ENCODE measurements around the gene ZDHHC6.
"Not testable (repeated sequence)": the region's sequence is repeated elsewhere in the genome, so short reads cannot be mapped to it uniquely, and the experiment has no call there.

The ZDHHC6 gene

GRCh38 chr10:112390125-112390703 lies 56.5 kb downstream of the ZDHHC6 start:
- no peak for DNase-seq (ENCODE audit: low read depth)

DNA sequence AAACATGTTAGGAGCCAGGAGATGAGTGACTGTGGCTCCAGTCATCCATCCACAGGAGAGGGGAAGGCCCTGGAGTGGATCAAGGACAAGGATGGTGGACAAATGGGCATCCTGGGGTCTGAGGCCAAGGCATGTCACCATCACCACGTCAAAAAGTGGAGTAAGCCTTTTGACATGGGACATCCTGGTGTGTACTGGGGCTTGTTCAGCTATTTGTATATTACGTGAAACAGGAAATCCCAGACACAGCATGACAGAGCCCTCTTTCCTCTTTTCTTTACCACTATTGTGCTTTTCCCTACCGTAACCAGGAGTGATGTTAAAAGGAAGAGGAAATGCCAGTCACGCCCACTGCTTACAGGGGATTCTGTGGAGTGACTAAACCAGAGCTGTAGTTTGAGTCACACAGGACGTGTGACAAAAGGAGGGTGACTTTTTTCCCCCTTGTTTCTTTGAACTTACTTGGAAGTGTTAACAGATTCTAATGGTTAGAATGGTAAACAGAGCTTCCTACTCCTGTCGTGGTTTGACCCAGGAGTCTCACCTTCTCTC lies 57.4 kb downstream of the ZDHHC6 start:
- no peak for DNase-seq (ENCODE audit: low read depth)

- DNase-seq (ENCODE audit: low read depth): no peak
Observed at GRCh38 chr10:112388548-112388947, 58.2 kb downstream of the ZDHHC6 start.

- not testable (repeated sequence) for DNase-seq (ENCODE audit: low read depth)
Observed at GRCh38 chr10:112388056-112388455, 58.7 kb downstream of the ZDHHC6 start.

DNA sequence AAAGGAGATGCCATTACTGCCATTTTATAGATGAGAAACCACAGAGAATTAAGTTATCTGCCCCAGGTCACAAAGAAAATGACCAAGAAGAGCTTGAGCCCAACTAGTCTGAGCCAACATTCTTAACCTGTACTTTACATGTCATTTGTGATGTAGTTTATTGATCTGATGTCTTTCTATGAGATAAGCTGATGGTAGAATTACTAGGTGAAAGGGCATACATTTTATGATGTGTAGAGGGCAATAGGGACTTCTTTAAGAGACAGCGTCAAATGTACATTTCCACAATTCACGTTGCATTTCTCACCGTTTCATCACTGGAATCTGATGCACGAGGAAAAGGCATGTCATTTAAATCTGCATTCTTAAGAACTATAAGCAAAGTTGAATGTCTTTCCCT lies 61.5 kb downstream of the ZDHHC6 start:
- DNase-seq (ENCODE audit: low read depth): no peak

GRCh38 chr10:112384141-112384540 lies 62.6 kb downstream of the ZDHHC6 start:
- DNase-seq (ENCODE audit: low read depth): no peak

- no peak for DNase-seq (ENCODE audit: low read depth)
Observed at GRCh38 chr10:112383325-112383724, 63.4 kb downstream of the ZDHHC6 start.

DNA sequence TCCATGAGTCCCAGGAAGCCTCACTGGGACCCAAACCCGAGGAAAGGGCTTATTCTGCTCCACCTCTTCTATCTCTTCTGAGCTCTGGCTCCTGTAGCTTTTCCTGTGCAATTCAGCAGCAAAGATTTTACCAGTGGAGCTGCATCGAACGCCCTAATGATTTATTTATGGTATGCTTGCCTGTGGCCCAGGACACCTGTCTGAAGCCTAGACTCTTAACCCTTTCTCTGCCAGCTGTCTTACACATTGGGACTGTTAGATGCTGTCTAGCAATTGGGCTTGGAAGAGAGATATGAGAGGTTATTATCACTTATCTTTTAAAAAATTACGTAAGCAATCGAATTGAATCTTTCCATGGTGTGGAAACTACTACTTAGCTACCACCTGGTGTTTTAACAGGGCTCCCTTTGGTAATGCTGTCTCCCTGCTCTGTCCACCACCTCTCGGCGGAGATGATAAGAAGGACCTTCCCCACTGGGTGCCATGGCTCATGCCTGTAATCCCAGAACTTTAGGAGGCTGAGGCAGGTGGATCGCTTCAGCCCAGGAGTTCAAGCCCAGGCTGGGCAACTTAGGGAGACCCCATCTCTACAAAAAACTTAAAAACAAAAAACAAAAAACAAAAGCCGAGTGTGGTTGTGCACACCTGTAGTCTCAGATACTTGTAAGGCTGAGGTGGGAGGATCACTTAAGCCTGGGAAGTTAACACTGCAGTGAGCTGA lies 64.0 kb downstream of the ZDHHC6 start:
- no peak for DNase-seq (ENCODE audit: low read depth)

Data from stimulated activated CD8-positive, alpha-beta memory T cell treated with anti-CD3 and anti-CD28 coated beads, Interleukin-15, amount 100 ng/mL, for 24 hours (primary cell).